Measurements from ENCODE around the gene SNAI3. TPM values are rescaled to one million over a fixed set of nuclear protein-coding genes. Genes with fewer than 3 reads are reported as not detected.

Gene SNAI3
- total RNA-seq, 1 donor from 2014 or later = 3.1 TPM

DNA sequence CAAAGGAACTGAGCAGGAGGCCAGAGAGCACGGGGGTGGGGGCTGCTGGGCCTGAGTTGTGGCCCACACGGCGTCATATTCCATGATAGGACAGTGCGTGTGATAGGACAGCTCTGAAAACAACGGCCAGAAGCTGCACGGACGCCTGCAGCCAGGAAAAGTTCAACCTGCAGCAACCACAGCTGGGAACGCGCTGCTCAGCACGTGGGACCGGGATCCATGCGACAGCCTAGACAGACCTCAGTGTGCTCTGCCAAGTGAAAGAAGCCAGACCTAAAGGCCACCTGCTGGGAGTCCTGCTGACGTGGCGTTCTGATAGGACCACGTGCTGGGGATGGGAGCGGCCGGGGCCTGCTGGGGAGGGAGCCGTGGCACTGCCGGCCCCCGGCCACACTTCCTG, 41.6 kb upstream of the SNAI3 start:
- no peaks in the 10 kb centered on the region for H3K9me3 ChIP-seq (replicated peaks)
- H3K27ac ChIP-seq (replicated peaks) = peak overlapping the region; percentile 34
- intact Hi-C loops (cut with micrococcal nuclease) = no loop called here
- TF ChIP-seq, protein P1, sequence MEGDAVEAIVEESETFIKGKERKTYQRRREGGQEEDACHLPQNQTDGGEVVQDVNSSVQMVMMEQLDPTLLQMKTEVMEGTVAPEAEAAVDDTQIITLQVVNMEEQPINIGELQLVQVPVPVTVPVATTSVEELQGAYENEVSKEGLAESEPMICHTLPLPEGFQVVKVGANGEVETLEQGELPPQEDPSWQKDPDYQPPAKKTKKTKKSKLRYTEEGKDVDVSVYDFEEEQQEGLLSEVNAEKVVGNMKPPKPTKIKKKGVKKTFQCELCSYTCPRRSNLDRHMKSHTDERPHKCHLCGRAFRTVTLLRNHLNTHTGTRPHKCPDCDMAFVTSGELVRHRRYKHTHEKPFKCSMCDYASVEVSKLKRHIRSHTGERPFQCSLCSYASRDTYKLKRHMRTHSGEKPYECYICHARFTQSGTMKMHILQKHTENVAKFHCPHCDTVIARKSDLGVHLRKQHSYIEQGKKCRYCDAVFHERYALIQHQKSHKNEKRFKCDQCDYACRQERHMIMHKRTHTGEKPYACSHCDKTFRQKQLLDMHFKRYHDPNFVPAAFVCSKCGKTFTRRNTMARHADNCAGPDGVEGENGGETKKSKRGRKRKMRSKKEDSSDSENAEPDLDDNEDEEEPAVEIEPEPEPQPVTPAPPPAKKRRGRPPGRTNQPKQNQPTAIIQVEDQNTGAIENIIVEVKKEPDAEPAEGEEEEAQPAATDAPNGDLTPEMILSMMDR (IDR thresholded peaks at IDR 0.05; ENCODE audit: borderline replicate concordance) = no peak
- no peaks in the 10 kb centered on the region for H3K27me3 ChIP-seq (ENCODE audit: low read depth)
- DNase-seq = peak; percentile 46
- H3K4me1 ChIP-seq = peaks cover 5% of the 10 kb centered on the region
- peaks cover 48% of the 10 kb centered on the region for H3K36me3 ChIP-seq
- no peak overlapping the region for H3K4me3 ChIP-seq

- TF ChIP-seq, protein P1 (IDR thresholded peaks at IDR 0.05; ENCODE audit: borderline replicate concordance) = no peak
- H3K27ac ChIP-seq (replicated peaks) = no peak overlapping the region
- no peaks in the 10 kb centered on the region for H3K27me3 ChIP-seq (ENCODE audit: low read depth)
- DNase-seq = no peak
- no peaks in the 10 kb centered on the region for H3K9me3 ChIP-seq (replicated peaks)
- H3K4me3 ChIP-seq = no peak overlapping the region
- H3K4me1 ChIP-seq = peaks cover 5% of the 10 kb centered on the region
- intact Hi-C loops (cut with micrococcal nuclease) = no loop called here
- peaks cover 57% of the 10 kb centered on the region for H3K36me3 ChIP-seq
These were observed 40.7 kb upstream of the SNAI3 start for GRCh38 chr16:88726981-88727380.

DNA sequence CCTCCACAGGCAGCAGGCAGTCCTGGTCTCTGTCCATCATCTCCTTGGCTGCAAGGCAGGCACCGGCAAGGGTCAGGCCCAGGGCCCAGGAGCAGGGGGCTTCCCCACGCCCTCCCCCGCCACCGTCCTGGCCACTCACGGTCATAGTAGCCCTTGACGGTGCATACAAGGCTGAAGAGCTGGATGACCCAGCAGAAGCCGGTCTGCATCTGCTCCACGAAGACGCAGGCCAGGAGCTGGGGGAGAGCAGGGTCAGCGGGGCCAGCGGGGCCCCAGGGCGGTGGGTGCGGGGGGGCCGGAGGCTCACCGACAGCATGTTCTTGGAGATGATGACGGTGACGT, 40.1 kb upstream of the SNAI3 start:
- peaks cover 5% of the 10 kb centered on the region for H3K4me1 ChIP-seq
- intact Hi-C loops (cut with micrococcal nuclease) = no loop called here
- DNase-seq = no peak
- H3K36me3 ChIP-seq = peaks cover 63% of the 10 kb centered on the region
- H3K27me3 ChIP-seq (ENCODE audit: low read depth) = no peaks in the 10 kb centered on the region
- no peaks in the 10 kb centered on the region for H3K9me3 ChIP-seq (replicated peaks)
- TF ChIP-seq, protein P1 (IDR thresholded peaks at IDR 0.05; ENCODE audit: borderline replicate concordance) = no peak
- no peak overlapping the region for H3K27ac ChIP-seq (replicated peaks)
- H3K4me3 ChIP-seq = no peak overlapping the region

GRCh38 chr16:88725609-88726407, 39.5 kb upstream of the SNAI3 start:
- peaks cover 65% of the 10 kb centered on the region for H3K36me3 ChIP-seq
- no peak for DNase-seq
- no peaks in the 10 kb centered on the region for H3K9me3 ChIP-seq (replicated peaks)
- H3K4me3 ChIP-seq = no peak overlapping the region
- no peaks in the 10 kb centered on the region for H3K27me3 ChIP-seq (ENCODE audit: low read depth)
- intact Hi-C loops (cut with micrococcal nuclease) = no loop called here
- H3K27ac ChIP-seq (replicated peaks) = no peak overlapping the region
- H3K4me1 ChIP-seq = peaks cover 5% of the 10 kb centered on the region
- TF ChIP-seq, protein P1 (IDR thresholded peaks at IDR 0.05; ENCODE audit: borderline replicate concordance) = no peak

GRCh38 chr16:88724855-88725555, 38.7 kb upstream of the SNAI3 start:
- H3K4me3 ChIP-seq = no peak overlapping the region
- H3K4me1 ChIP-seq = peaks cover 5% of the 10 kb centered on the region
- H3K36me3 ChIP-seq = peaks cover 71% of the 10 kb centered on the region
- intact Hi-C loops (cut with micrococcal nuclease) = no loop called here
- no peaks in the 10 kb centered on the region for H3K27me3 ChIP-seq (ENCODE audit: low read depth)
- no peak overlapping the region for H3K27ac ChIP-seq (replicated peaks)
- TF ChIP-seq, protein P1 (IDR thresholded peaks at IDR 0.05; ENCODE audit: borderline replicate concordance) = no peak
- no peak for DNase-seq
- no peaks in the 10 kb centered on the region for H3K9me3 ChIP-seq (replicated peaks)

All from left ventricle myocardium inferior (tissue), 1 donor.